GM12865 (cell line): ENCODE measurements around the gene RNF220.
"Not testable (repeated sequence)": the region's sequence is repeated elsewhere in the genome, so short reads cannot be mapped to it uniquely, and the experiment has no call there.

Source experiments
- DNase-seq: peaks from one replicate; pipeline ENCODE4 v3.0.0; 2010; ENCODE audit warnings: low read depth
- H3K4me3 ChIP-seq: 2 replicates; pipeline ENCODE4 v1.5.1; 2011; ENCODE audit warnings: mild to moderate bottlenecking, low read depth, low read length, control low read depth
- CTCF ChIP-seq: IDR thresholded peaks from 2 replicates; pipeline ENCODE4 v1.5.1; 2011; ENCODE audit warnings: low read length, control low read depth, low read depth, inconsistent platforms; ENCODE audit not compliant: insufficient read depth; ENCODE audit errors: missing control alignments

The RNF220 gene

GRCh38 chr1:44696789-44697345 is 291.8 kb downstream of the RNF220 start:
- H3K4me3 ChIP-seq: no peak overlapping the region
- no peak for TF ChIP-seq CTCF
- peak; percentile 69 for DNase-seq

GRCh38 chr1:44698138-44698537 is 293.1 kb downstream of the RNF220 start:
- DNase-seq: peak; percentile 38
- TF ChIP-seq CTCF: no peak

GRCh38 chr1:44699375-44699774 is 294.3 kb downstream of the RNF220 start:
- not testable (repeated sequence) for DNase-seq, H3K4me3 ChIP-seq

More at GRCh38 chr1:44698138-44698537, 293.1 kb downstream of the RNF220 start:
- no peak overlapping the region for H3K4me3 ChIP-seq

GRCh38 chr1:44700573-44700972 is 295.5 kb downstream of the RNF220 start:
- DNase-seq: no peak
- TF ChIP-seq CTCF: no peak
- no peak overlapping the region for H3K4me3 ChIP-seq

- TF ChIP-seq CTCF: no peak
- H3K4me3 ChIP-seq: no peak overlapping the region
- DNase-seq: no peak
These were observed 296.1 kb downstream of the RNF220 start for GRCh38 chr1:44701141-44701573.
